ENCODE measurements around the gene MORN4.
"Not testable (repeated sequence)": the region's sequence is repeated elsewhere in the genome, so short reads cannot be mapped to it uniquely, and the experiment has no call there.

The MORN4 gene

DNA sequence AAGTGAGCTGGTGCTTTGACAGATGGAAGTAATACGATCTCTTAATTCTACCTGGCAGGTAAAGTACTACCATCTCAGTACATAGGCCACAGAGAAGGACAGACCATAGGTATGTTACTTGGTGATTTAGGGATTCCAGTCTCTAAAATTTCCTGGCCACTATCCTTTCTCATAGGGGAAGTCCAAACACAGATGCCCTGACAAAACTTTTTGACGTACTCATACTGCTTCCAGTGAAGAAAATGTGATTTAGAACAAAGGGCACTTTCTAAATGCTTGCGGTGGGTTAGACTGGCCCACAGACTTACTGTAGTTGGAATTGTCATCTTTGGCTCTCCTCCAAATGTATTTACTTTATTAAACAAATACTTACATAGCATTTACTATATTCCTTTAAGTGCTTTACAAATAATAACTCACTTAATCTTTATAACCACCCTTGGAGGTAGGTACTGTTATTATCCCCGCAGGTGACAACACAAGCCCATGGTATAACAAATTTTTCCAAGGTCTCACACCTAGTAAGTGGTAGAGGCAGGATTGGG lies 10.2 kb upstream of the MORN4 start:
- in situ Hi-C loops (cut with HindIII; ENCODE audit: low pct_ligation_motif_present, low pct_unique_long_range_greater_than_20kb, low sequenced_read_pairs), result no loop called here
- no peak for DNase-seq

DNA sequence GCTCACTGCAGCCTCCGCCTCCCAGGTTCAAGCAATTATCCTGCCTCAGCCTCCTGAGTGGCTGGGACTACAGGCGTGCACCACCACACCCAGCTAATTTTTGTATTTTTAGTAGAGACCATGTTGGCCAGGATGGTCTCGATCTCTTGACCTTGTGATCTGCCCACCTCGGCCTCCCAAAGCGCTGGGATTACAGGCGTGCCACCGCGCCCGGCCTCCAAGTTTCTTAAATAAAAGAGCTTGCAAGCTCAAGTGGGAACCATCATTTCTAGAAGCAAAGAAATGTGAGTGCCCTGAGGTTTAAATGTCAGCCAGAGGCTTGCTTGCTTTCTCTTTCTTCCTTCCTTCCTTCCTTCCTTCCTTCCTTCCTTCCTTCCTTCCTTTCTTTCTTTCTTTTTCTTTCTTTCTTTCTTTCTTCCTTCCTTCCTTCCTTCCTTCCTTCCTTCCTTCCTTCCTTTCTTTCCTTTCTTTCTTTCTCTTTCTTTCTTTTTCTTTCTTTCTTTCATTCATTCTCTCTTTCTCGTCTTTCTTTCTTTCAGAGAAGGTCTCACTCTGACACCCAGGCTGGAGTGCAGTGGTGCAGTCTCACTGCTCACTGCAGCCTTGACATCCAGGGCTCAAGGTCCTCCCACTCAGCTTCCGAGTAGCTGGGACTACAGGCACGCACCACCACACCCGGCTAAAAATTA lies 9.3 kb upstream of the MORN4 start:
- DNase-seq; in situ Hi-C loops (cut with HindIII; ENCODE audit: low pct_ligation_motif_present, low pct_unique_long_range_greater_than_20kb, low sequenced_read_pairs): not testable (repeated sequence)

DNA sequence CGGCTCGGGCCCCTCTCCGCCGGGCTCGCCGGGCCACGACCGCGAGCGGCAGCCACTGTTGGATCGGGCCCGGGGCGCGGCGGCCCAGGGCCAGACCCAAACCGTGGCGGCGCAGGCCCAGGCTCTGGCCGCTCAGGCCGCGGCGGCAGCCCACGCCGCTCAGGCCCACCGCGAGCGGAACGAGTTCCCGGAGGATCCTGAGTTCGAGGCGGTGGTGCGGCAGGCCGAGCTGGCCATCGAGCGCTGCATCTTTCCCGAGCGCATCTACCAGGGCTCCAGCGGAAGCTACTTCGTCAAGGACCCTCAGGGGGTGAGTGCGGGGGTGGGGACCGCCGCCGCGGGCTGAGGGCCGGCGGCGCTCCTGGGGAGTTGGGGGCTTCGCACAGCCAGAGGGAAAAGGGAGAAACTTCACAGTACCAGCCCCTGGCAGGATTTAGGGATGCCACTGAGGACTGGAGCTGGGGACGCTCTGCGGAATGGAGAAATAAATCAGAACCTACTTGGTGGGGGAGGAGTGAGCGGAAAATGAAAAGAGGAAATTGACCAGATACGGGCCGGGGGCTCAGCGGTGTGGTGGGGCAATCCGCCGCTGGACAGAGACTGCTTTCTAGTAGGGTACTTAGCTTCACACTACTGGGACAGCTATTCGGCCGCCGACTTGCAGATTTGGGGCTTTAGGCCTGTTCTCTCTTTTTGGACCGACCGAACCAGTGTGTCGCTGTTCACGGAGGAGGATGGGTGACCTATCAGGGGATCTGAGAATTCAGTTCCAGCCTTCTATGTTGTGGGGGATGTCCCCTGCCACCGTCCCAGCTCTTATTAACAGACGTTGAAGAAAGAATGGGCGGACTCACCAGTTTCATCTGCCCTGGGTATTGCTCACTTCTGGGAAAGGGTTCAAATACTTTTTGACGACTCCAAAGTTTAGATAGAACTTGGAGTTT lies 7.8 kb upstream of the MORN4 start:
- in situ Hi-C loops (cut with HindIII; ENCODE audit: low pct_ligation_motif_present, low pct_unique_long_range_greater_than_20kb, low sequenced_read_pairs), result no loop called here
- peak; percentile 40 for DNase-seq

DNA sequence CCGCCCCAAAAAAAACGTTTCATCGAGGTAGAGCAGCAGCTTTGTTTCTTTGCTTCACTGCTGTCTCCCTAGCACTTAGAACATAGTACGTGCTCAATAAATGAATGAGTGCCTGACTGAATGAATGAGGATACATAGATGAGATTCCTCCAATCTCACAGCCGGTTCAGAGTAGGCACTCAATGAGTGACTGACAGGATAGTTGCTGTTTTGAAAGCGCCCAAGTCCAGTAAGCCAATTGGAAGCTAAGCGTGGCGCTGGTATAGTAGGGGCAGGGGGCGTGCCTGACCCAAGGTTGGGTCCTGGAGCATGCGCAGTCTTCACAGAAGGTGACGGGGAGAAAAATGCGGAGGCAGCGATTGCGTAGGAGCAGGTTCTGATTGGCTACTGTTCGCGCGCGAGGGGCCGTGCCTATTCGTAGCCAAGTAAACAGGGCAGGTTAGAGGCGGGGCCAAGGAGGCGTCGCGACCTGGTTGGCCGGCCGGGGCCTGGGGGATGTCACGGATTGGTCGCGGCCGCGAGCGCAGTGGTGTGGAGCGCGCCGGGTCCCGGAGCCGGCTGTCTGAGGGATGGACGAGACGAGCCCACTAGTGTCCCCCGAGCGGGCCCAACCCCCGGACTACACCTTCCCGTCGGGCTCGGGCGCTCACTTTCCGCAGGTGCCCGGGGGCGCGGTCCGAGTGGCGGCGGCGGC lies 7.0 kb upstream of the MORN4 start, which contains the start of gene PI4K2A:
Gene PI4K2A, plus strand, starts transcription at position 498 of the 694 bp plus-strand sequence. Its CDS starts 72 bp downstream, at position 570.
- peak; percentile 99 for DNase-seq
- in situ Hi-C loops (cut with HindIII; ENCODE audit: low pct_ligation_motif_present, low pct_unique_long_range_greater_than_20kb, low sequenced_read_pairs), result no loop called here

DNA sequence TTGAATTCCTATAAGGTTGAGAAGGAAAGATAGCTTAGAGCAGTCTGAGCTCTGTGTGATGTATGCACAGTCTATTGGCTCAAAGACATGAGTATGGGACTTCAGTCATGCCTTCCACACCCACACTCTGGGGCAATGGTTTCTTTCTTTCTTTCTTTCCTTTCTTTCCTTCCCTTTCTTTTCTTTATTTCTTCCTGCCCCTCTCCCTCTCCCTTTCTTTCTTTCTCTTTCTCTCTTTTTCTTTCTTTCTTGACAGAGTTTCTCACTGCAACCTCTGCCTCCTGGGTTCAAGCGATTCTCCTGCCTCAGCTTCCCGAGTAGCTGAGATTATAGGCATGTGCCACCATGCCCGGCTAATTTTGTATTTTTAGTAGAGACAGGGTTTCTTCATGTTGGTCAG lies 5.8 kb upstream of the MORN4 start:
- DNase-seq; in situ Hi-C loops (cut with HindIII; ENCODE audit: low pct_ligation_motif_present, low pct_unique_long_range_greater_than_20kb, low sequenced_read_pairs): not testable (repeated sequence)

DNA sequence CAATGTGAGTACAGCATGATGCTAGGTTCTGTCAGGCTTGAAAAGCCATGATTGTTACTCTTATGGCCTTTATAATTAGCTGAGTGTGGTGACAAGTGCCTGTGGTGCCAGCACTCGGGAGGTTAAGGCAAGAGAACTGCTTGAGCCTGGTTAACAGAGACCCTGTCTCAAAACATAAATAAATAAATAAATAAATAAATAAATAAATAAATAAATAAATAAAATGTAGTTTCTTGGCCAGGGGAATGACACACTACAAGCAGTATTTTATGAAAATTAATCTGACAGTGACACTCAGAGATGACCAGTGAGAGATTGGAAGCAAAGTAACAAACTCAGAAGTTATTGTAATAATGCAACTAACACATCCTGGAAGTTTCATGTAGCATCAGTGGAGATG lies 2.3 kb upstream of the MORN4 start:
- in situ Hi-C loops (cut with HindIII; ENCODE audit: low pct_ligation_motif_present, low pct_unique_long_range_greater_than_20kb, low sequenced_read_pairs), result no loop called here
- DNase-seq, result no peak

DNA sequence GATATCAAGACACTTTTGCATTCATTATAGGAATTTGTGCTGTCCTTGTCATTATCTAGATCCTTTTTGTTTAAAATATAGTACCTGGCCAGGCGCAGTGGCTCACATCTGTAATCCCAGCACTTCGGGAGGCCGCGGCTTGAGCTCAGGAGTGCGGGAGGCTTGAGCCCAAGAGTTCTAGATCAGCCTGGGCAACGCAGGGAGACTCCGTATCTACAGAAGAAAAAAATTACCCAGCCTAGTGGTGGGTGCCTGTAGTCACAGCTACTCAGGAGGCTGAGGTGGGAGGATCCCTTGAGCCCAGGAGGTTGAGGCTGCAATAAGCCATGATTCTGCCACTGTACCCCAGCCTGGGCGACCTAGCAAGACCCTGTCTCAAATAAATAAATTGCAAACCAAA lies 621 bp upstream of the MORN4 start:
- in situ Hi-C loops (cut with HindIII; ENCODE audit: low pct_ligation_motif_present, low pct_unique_long_range_greater_than_20kb, low sequenced_read_pairs), result no loop called here
- peak; percentile 56 for DNase-seq

DNA sequence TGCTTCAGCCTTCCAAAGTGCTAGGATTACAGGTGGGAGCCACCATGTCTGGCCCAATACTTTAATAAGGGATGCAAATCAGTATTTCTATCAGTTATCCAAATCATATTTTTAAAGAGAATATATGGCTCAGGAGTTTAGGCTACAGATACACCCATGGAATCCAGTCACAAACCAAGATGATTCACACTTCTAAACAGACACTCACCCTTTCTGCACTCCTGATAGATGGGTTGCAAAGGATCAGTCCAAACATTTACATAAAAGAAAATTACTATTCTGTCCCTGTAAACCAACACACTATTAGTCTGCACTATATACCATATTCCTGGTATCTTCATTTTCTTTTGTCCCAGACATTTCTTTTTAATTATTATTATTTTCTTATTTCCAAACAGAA lies 2.2 kb downstream of the MORN4 start:
- in situ Hi-C loops (cut with HindIII; ENCODE audit: low pct_ligation_motif_present, low pct_unique_long_range_greater_than_20kb, low sequenced_read_pairs), result no loop called here
- DNase-seq, result no peak

DNA sequence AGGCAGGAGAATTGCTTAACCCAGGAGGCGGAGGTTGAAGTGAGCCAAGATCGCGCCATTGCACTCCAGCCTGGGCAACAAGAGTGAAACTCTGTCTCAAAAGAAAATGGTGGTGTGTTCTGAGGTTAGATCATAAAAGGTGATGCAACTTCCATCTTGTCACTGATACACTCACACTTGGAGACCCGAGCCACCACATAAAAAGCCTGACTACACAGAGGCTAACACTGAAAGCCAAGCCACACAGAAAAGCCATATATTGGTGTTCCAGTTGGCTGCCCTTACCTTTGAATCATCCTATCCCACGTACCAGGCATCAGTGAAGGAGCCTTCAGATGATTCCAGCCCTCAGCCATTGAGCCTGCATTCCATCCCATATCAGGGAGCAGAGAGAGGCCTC lies 4.0 kb downstream of the MORN4 start:
- peak; percentile 28 for DNase-seq
- in situ Hi-C loops (cut with HindIII; ENCODE audit: low pct_ligation_motif_present, low pct_unique_long_range_greater_than_20kb, low sequenced_read_pairs), result no loop called here

DNA sequence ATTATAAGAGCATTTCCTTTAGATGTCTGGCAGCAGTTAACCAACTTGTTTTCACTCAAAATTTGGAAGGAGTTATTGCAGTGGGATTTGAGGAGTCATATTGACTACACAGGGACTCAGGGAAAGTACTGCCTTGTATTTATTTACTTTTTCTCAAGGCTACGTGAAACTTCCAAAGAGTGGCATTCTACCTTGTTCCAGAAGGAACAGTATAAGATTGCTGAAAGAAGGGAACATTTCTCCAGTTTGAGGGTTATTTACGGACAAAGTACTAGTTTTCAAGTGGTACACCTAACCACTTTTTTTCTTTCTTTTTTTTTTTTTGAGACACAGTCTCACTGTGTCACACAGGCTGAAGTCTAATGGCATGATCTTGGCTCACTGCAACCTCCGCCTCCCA lies 5.1 kb downstream of the MORN4 start:
- no peak for DNase-seq
- in situ Hi-C loops (cut with HindIII; ENCODE audit: low pct_ligation_motif_present, low pct_unique_long_range_greater_than_20kb, low sequenced_read_pairs), result no loop called here

DNA sequence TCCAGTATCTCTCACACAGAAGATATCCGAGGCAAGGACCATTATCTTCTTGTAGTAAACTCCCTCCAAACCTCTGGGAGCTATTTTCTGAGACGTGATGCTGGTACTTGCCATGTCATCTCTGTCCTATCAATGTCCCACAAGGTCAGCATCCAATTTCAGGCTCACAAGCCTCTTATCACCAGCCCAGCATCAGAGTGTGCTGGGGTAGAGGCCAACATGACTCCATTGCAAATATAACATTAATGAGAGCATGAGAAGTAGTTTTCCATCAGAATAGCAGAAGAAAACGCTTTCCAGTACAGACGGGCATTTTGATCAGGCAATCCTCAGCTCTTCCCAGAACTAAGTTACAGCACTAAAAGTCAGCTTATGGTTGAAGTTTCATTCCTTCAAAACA lies 5.6 kb downstream of the MORN4 start:
- DNase-seq, result no peak

DNA sequence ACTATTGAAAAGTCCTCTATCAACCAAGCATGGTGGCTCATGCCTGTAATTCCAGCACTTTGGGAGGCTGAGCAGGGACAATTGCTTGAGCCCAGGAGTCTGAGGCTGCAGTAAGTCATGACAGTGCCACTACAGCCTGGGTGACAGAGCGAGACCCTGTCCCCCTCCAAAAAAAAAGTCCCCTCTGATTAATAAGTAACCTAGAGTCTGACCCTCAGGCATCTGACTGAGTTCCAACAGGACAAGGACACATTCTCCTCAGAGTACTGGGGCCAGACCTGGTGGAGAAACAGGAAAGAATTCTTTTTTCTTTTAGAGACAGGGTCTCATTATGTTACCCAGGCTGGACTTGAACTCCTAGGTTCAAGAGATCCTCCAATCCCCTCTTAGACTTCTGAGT lies 10.0 kb downstream of the MORN4 start:
- in situ Hi-C loops (cut with HindIII; ENCODE audit: low pct_ligation_motif_present, low pct_unique_long_range_greater_than_20kb, low sequenced_read_pairs), result no loop called here
- no peak for DNase-seq

More for the DNA sequence above, 5.6 kb downstream of the MORN4 start:
- in situ Hi-C loops (cut with HindIII; ENCODE audit: low pct_ligation_motif_present, low pct_unique_long_range_greater_than_20kb, low sequenced_read_pairs), result no loop called here

DNA sequence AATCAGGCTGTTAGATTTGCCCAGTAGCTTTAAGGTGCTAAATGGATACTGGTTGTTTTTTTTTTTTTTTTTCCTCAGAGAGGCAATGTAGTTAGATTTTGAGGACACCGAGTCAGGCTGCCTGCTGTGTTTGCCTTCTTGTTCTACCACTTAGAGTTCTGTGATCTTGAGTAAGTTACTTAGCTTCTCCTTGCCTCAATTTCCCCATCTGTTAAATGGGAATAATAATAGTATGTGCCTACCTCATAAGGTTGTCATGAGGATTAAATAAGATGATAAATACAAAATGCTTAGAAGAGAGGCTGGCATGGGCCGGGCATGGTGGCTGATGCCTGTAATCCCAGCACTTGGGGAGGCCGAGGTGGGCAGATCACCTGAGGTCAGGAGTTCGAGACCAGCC lies 14.6 kb downstream of the MORN4 start:
- no peak for DNase-seq
- in situ Hi-C loops (cut with HindIII; ENCODE audit: low pct_ligation_motif_present, low pct_unique_long_range_greater_than_20kb, low sequenced_read_pairs), result no loop called here

DNA sequence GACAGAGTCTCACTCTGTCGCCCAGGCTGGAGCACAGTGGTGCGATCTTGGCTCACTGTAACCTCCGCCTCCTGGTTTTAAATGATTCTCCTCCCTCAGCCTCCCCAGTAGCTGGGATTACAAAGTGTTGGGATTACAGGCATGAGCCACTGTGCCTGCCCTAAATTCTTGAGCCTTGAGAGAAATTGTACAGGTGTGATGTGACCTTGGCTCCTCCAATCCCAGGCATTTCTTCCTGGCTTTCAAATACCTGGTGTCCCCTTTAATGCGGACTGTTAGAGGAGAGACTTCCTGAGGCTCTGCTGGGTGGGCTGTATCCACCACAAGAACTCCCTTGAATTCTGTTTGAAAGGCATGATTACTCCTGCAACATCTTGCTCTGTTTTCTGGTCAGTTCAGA lies 15.0 kb downstream of the MORN4 start:
- in situ Hi-C loops (cut with HindIII; ENCODE audit: low pct_ligation_motif_present, low pct_unique_long_range_greater_than_20kb, low sequenced_read_pairs), result no loop called here
- DNase-seq, result no peak

DNA sequence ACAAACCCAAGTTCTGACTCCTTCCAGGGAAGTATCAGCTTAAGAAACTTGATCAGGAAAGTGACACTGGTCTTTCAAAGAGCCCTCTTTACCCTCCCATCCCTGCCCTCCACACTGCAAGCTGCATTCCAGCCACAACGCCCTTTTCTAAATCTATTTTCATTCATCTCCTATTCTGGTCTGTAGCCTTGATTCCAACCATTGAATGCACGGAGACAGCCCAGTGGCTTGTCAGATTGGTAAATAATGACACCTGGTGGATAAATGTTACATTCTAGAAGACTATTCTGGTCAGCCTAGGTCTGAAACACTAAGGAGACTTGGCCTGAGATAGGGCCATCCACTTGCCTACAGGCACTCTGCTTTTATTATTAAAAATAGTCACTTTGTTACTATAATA lies 20.9 kb downstream of the MORN4 start:
- in situ Hi-C loops (cut with HindIII; ENCODE audit: low pct_ligation_motif_present, low pct_unique_long_range_greater_than_20kb, low sequenced_read_pairs), result no loop called here
- DNase-seq, result peak; percentile 49

DNA sequence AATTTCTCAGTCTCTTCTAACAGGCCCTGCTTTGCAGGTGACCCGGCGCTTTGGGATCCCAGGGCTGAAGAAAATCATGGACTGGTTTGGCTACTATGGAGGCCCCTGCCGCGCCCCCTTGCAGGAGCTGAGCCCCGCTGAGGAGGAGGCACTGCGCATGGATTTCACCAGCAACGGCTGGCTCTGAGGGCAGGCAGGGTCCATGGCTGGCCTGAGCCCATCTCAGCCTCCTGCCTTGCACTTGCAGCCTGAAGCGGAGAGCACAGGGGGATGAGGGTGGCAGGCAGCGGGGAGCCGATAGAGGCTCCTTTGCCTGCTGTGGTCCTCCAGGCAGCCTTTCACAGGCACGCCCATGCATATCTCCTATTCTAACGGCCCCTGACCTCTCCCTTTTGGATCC lies 21.8 kb downstream of the MORN4 start:
- no peak for DNase-seq
- in situ Hi-C loops (cut with HindIII; ENCODE audit: low pct_ligation_motif_present, low pct_unique_long_range_greater_than_20kb, low sequenced_read_pairs), result no loop called here

DNA sequence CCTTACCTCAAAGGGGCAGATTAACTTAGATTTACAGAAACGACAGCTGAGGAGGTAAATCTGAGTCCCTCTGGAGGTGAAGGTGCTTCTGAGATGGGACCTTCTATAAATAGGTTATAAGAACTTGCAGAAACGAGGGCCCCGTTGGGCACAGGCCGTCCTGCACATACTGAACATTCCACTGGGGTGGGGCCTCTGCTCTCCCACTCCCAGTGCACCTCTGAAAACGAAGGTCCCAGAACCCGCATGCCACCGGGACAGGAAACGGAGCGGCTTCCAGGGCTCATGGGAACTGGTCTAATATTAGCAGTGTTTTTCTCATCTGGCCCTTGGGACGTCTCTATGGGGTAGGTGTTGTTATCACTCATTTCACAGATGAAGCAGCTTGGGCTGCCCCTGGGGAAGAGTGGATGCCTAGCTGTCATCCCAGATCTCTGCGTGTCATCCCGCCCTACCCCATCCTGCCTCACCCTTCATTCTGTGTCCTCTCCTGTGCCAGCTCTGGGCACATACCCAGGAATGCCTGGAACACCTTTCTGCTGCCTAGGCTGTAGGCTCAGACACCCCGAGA lies 24.2 kb downstream of the MORN4 start:
- in situ Hi-C loops (cut with HindIII; ENCODE audit: low pct_ligation_motif_present, low pct_unique_long_range_greater_than_20kb, low sequenced_read_pairs), result no loop called here
- DNase-seq, result no peak

DNA sequence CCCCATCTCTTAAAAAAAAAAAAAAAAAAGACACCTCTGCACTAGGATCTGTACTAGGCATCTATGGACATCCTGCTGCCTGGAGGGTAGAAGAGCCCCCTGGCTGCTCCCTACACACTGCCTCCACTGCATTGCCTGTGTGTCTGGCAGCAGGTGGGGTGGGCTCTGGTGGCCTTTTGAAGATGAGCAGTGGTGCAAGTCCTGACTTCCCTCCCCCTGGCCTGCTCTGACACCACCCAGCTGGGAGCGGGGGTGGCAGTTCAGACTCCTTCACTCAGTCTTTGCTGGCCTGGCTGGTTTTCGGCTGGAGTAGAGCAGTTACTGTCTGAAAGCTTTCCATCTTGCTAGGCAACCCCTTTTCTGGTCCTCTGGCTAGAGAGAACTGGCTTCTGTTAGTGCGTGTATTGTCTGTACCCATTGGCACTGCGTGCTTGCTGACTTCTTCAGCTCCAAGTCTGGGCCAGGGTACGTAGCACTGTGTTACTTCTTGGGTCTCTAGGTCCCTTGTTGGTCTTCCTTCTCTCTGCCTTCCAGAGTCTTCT lies 26.1 kb downstream of the MORN4 start:
- in situ Hi-C loops (cut with HindIII; ENCODE audit: low pct_ligation_motif_present, low pct_unique_long_range_greater_than_20kb, low sequenced_read_pairs), result no loop called here

More for the DNA sequence above, 26.1 kb downstream of the MORN4 start:
- no peak for DNase-seq
